GM21515 (cell line): ENCODE measurements around the gene NECAB3.
"Not testable (repeated sequence)": the region's sequence is repeated elsewhere in the genome, so short reads cannot be mapped to it uniquely, and the experiment has no call there.

Source experiments
- ATAC-seq: cut with Tn5 transposase; IDR thresholded peaks from one replicate; pipeline ENCODE4 v1.9.1; 2021; ENCODE audit not compliant: unreplicated experiment

The NECAB3 gene

DNA sequence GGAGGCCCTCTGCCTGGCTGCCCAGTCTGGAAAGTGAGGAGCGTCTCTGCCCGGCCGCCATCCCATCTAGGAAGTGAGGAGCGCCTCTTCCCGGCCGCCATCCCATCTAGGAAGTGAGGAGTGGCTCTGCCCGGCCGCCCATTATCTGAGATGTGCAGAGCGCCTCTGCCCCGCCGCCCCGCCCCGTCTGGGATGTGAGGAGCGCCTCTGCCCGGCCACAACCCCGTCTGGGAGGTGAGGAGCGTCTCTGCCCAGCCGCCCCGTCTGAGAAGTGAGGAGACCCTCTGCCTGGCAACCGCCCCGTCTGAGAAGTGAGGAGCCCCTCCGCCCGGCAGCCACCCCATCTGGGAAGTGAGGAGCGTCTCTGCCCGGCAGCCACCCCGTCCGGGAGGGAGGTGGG is 24.7 kb upstream of the NECAB3 start:
- ATAC-seq, result not testable (repeated sequence)

DNA sequence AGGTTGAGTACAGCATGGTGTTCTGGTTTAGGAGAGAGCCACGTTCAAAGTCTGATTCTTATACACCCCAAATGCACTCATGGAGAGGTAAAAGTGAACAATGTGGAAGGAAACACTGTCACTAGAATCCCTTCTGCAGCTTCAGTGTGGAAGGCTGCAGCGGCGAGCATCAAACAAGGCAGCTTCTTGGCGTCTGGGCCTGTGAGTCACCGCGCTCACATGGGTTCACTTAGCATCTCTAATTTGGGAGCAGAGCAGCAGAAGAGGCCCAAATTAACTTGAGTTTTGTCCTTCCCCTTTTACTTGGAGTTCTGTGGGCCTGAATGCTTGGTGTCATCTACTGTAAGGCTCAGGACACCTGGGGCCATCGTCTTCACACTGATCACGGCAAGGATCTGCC is 22.9 kb upstream of the NECAB3 start:
- no peak for ATAC-seq

GRCh38 chr20:33696448-33696847 is 22.2 kb upstream of the NECAB3 start:
- ATAC-seq, result no peak

GRCh38 chr20:33694639-33695012 is 20.4 kb upstream of the NECAB3 start:
- ATAC-seq, result no peak

GRCh38 chr20:33693741-33694638 is 19.8 kb upstream of the NECAB3 start:
- ATAC-seq, result no peak

DNA sequence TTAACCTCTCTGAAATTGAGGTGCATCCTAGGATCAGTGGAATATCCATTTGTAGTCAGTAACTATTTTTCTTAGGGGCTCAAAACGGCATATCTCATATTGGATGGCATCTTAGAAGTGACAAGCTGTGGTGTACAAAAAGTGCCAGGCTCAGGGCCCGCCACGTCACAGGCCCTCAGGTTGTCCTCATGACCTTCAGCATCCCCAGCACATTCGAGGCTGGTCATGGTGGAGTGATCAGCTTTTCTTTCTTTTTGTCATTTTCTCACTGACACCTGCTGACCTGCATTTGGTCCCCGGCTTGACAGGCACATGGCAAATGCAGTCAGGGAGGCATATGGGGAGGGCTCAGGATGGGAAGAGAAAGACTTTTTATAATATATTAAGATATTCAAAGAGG is 19.1 kb upstream of the NECAB3 start:
- ATAC-seq, result no peak

DNA sequence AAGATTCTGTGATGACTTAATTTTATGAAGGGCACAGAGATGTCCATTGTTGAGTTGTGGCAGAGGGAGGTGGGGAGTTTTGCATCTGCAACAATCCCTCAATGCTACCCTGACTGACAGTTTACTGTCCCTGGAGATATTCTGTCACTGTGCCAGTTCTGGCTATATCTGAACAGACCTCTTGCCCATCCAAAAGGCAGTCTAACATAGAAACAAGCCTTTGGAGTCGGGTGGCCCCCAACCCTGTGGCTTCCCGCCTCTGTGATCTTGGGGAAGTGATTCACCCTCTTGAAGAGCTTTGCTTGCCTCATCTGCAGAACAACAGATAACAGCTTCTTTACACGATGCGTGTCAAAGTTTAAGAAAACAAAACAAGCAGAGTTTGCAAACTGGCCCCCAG is 15.7 kb upstream of the NECAB3 start:
- no peak for ATAC-seq

GRCh38 chr20:33689493-33689892 is 15.3 kb upstream of the NECAB3 start:
- no peak for ATAC-seq

GRCh38 chr20:33688938-33689424 is 14.8 kb upstream of the NECAB3 start:
- no peak for ATAC-seq

- no peak for ATAC-seq
Measured at GRCh38 chr20:33687993-33688937, 14.0 kb upstream of the NECAB3 start.

- no peak for ATAC-seq
Measured at GRCh38 chr20:33687370-33687915, 13.2 kb upstream of the NECAB3 start.

- no peak for ATAC-seq
Measured at GRCh38 chr20:33686984-33687366, 12.7 kb upstream of the NECAB3 start.

DNA sequence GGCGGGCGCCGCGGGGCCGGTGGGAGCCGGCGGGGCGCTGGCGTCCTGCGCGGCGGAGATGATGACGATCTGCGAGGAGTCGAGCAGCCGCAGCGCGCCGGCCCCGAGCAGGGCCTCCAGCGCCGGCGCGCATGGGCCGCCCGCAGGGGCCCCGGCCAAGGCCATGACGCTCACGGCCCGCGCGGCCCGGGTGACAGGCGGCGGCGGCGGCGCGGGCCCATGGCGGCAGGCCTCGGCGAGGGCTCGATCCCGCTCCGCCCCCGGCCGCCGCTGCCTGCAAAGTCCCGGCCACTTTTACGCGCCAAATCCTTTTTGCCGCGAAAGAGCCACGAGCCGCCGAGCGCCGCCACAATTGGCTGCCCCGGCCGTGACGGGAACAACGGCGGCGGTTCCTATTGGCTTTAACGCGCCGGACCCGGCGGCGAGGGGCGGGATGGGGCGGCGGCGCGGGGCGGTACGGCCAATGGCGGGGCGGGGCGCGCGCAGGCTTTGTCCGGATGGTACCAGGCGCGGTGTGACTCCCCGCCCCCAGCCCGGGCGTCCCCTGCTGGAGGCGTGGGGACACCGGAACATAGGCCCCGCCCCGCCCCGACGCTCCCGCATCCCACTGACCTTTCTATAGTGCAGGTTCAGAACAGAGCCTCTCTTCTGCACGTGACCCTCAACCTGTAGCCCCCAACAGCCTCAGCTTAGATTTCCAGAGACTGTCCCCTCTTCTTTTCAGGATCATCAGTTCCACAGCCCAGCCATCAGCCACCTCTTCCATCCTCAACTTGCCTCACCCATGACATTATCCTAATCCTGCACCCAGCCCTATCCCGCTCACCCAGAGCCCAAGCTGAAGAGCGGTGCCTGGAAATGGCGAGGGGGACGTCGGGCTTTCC is 12.1 kb upstream of the NECAB3 start, which contains the start of gene E2F1:
E2F1 (minus strand) TSS at position 286 of the 884 bp plus-strand sequence; CDS start at position 165, 121 bp downstream.
- peak; percentile 77 for ATAC-seq

- ATAC-seq, result peak; percentile 40
Measured at GRCh38 chr20:33685328-33686099, 11.3 kb upstream of the NECAB3 start.

DNA sequence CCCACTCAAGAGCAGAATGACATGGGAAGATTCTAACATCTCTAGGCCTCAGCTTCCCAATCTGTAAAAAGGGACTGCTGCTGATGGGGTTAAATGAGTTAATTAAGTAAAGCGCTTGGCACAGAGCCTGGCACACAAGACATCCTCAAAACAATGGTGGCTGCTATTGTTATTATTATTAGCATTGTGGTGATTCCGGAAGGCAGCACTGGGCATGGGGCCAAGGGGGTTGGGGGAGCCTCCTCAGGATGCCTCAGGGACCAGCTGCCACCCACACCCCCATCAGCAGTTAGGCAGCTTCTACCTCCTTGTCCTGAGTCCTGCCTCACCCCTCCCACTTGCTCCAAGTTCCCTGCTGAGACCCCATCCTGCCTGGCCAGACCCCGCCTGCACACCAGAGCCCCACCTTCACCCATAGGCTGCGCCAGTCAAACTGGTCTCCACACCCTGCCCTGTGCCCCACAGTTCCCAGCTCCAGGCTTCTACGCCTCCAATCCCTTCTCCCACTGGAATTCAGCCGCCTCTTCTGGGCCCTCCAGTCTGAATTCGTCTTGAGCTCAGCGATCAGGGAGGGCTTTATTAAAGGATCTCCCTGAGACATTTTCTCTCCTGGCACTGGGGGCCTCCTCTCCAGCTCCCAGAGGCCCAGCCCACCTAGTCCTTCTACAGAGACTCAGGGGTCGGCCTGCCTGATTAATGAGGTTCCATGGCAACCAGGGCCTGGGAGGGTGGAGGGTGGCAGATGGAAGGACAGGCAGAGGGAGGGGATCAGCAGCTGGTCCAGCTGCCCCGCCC is 10.5 kb upstream of the NECAB3 start:
- no peak for ATAC-seq

GRCh38 chr20:33681728-33682353 is 7.6 kb upstream of the NECAB3 start:
- no peak for ATAC-seq

DNA sequence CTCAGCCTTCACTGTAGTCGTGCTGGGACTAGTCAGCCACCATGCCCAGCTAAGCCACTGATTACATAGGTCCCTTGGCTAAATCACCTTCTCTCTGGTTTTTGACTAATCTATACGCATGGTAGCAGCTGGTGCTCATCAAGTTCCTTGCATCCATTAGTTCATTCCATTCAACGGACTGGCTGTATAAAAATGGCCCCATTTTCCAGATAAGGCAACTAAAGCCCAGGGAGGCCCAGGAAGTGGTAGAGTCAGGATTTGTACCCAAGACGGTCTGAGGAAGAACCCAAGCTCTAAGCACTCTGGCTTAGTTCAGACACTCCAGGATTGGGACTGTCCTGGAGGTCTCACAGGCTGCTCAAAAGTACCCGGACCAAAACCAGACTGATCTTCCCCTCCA is 7.1 kb upstream of the NECAB3 start:
- no peak for ATAC-seq

DNA sequence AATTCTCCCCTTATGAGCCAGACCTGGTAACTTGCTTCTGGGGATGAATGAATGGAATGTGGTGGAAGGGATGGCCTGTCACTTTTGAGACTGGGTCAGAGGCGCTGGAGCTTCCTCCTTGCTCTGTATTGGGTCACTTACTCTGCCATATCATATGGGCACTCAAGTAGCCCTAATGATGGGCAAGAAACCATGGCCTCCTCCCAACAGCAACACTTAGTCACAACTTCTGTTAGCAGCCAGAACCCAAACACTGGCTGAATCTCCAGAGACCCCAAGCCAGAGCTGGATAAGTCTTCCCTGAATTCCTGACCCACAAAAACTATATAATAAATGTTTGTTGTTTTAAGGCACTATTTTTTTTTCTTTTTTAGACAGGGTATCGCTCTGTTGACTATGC is 6.5 kb upstream of the NECAB3 start:
- no peak for ATAC-seq
